Activated CD4-positive, alpha-beta T cell treated with anti-CD3 and anti-CD28 coated beads, Interleukin-2, amount 10 ng/mL, durations not matched to agents 24 days and 14 days (primary cell): ENCODE measurements around the gene TLE5. TPM values are rescaled to one million over a fixed set of nuclear protein-coding genes. Genes with fewer than 3 reads are reported as not detected.

Experiments
- DNase-seq: peaks from one replicate; pipeline ENCODE4 v3.0.0; 2022
- H3K27ac Mint-ChIP-seq: one replicate; pipeline ENCODE4 v1.8.0; 2022; ENCODE audit warnings: mild to moderate bottlenecking, mixed read lengths
- H3K27me3 Mint-ChIP-seq: one replicate; pipeline ENCODE4 v1.8.0; 2022; ENCODE audit warnings: mixed read lengths
- H3K36me3 Mint-ChIP-seq: one replicate; pipeline ENCODE4 v1.8.0; 2022; ENCODE audit warnings: low read depth, mild to moderate bottlenecking, mixed read lengths
- H3K4me1 Mint-ChIP-seq: one replicate; pipeline ENCODE4 v1.8.0; 2021; ENCODE audit warnings: mixed read lengths
- H3K4me3 Mint-ChIP-seq: one replicate; pipeline ENCODE4 v1.8.0; 2022; ENCODE audit warnings: mild to moderate bottlenecking, moderate library complexity, mixed read lengths
- H3K9me3 Mint-ChIP-seq: one replicate; pipeline ENCODE4 v1.8.0; 2021; ENCODE audit warnings: mixed read lengths
- intact Hi-C: fragments of 100-400 bp; cut with micrococcal nuclease; formaldehyde crosslinking; loops from one replicate; pipeline ENCODE4 v1.15.1; 2023
- total RNA-seq: library from RNA; stranded (reverse); gene quantifications from 2 replicates; pipeline ENCODE4 v1.2.3, GENCODE V29; 2022

TLE5 gene
- total RNA-seq, 1 donor from 2014 or later: 380 TPM

GRCh38 chr19:3007975-3008374, 54.3 kb downstream of the TLE5 start:
- no peak for DNase-seq
- Mint-ChIP-seq H3K4me3 (no peak overlapping the region), H3K36me3 (no peaks in the 10 kb centered on the region), H3K4me1 (no peaks in the 10 kb centered on the region), H3K9me3 (no peaks in the 10 kb centered on the region), H3K27ac (no peak overlapping the region), H3K27me3 (no peaks in the 10 kb centered on the region)
- intact Hi-C loops: no loop called here

- Mint-ChIP-seq H3K4me1 (no peaks in the 10 kb centered on the region), H3K36me3 (no peaks in the 10 kb centered on the region), H3K4me3 (no peak overlapping the region), H3K9me3 (no peaks in the 10 kb centered on the region), H3K27me3 (no peaks in the 10 kb centered on the region), H3K27ac (no peak overlapping the region)
- DNase-seq: no peak
- intact Hi-C loops: no loop called here
Observed at GRCh38 chr19:3006075-3006767, 56.1 kb downstream of the TLE5 start.

- Mint-ChIP-seq H3K9me3 (no peaks in the 10 kb centered on the region), H3K36me3 (no peaks in the 10 kb centered on the region), H3K27me3 (no peaks in the 10 kb centered on the region), H3K27ac (no peak overlapping the region), H3K4me3 (no peak overlapping the region), H3K4me1 (no peaks in the 10 kb centered on the region)
- no peak for DNase-seq
- intact Hi-C loops: no loop called here
Observed at GRCh38 chr19:3005345-3005744, 57.0 kb downstream of the TLE5 start.

- H3K4me1 Mint-ChIP-seq: no peaks in the 10 kb centered on the region
- intact Hi-C loops: no loop called here
- no peaks in the 10 kb centered on the region for H3K36me3 Mint-ChIP-seq
- H3K9me3 Mint-ChIP-seq: no peaks in the 10 kb centered on the region
- H3K4me3 Mint-ChIP-seq: no peak overlapping the region
- H3K27ac Mint-ChIP-seq: no peak overlapping the region
- DNase-seq: no peak
- no peaks in the 10 kb centered on the region for H3K27me3 Mint-ChIP-seq
Observed at GRCh38 chr19:3004522-3004921, 57.8 kb downstream of the TLE5 start.

GRCh38 chr19:3003046-3003445, 59.2 kb downstream of the TLE5 start:
- intact Hi-C loops: no loop called here
- no peak for DNase-seq
- Mint-ChIP-seq H3K4me3 (no peak overlapping the region), H3K27ac (no peak overlapping the region), H3K36me3 (no peaks in the 10 kb centered on the region), H3K27me3 (no peaks in the 10 kb centered on the region), H3K4me1 (no peaks in the 10 kb centered on the region), H3K9me3 (no peaks in the 10 kb centered on the region)

Other genes with a start within 250 kb of the TLE5 start
- gene ZNF554, start 242.6 kb downstream of the TLE5 start, total RNA-seq: 1.9 and 2.1 TPM in 2 replicates
- 0.90 and 0.98 TPM in 2 replicates for gene ZNF555, start 221.0 kb downstream of the TLE5 start, total RNA-seq
- gene ZNF556, start 195.2 kb downstream of the TLE5 start, total RNA-seq: not detected in 2 replicates
- gene ZNF57, start 161.6 kb downstream of the TLE5 start, total RNA-seq: 2.6 and 2.8 TPM in 2 replicates
- gene ZNF77, start 117.5 kb downstream of the TLE5 start, total RNA-seq: 4.8 and 5.8 TPM in 2 replicates
- 1.1 and 1.3 TPM in 2 replicates for gene TLE6, start 84.9 kb downstream of the TLE5 start, total RNA-seq
- gene TLE2, start 33.2 kb downstream of the TLE5 start, total RNA-seq: 1.4 and 2.3 TPM in 2 replicates
- 7.4 and 10.1 TPM in 2 replicates for gene GNA11, start 31.9 kb upstream of the TLE5 start, total RNA-seq
- gene GNA15, start 73.5 kb upstream of the TLE5 start, total RNA-seq: 134 and 135 TPM in 2 replicates
- gene S1PR4, start 116.3 kb upstream of the TLE5 start, total RNA-seq: 41.8 and 43.7 TPM in 2 replicates
- gene NCLN, start 123.4 kb upstream of the TLE5 start, total RNA-seq: 114 and 116 TPM in 2 replicates
- 0.12 and 0.19 TPM in 2 replicates for gene CELF5, start 162.2 kb upstream of the TLE5 start, total RNA-seq